Activated CD4-positive, alpha-beta T cell treated with anti-CD3 and anti-CD28 coated beads for 48 hours (primary cell): ENCODE results near the gene PARD6G.
A peak's percentile ranks its signal among the peaks of the same experiment; 100 is the strongest.
"Not testable (repeated sequence)": the region's sequence is repeated elsewhere in the genome, so short reads cannot be mapped to it uniquely, and the experiment has no call there.

ENCODE experiments used
- DNase-seq: peaks from one replicate; pipeline ENCODE4 v3.0.0-alpha.2; 2020

The PARD6G gene

GRCh38 chr18:80168346-80168745, 79.0 kb downstream of the PARD6G start:
- DNase-seq = no peak

GRCh38 chr18:80167931-80168330, 79.4 kb downstream of the PARD6G start:
- DNase-seq = no peak

- no peak for DNase-seq
Observed at GRCh38 chr18:80167331-80167730, 80.0 kb downstream of the PARD6G start.

GRCh38 chr18:80166725-80167124, 80.6 kb downstream of the PARD6G start:
- no peak for DNase-seq

- DNase-seq = no peak
Observed at GRCh38 chr18:80166240-80166639, 81.1 kb downstream of the PARD6G start.

DNA sequence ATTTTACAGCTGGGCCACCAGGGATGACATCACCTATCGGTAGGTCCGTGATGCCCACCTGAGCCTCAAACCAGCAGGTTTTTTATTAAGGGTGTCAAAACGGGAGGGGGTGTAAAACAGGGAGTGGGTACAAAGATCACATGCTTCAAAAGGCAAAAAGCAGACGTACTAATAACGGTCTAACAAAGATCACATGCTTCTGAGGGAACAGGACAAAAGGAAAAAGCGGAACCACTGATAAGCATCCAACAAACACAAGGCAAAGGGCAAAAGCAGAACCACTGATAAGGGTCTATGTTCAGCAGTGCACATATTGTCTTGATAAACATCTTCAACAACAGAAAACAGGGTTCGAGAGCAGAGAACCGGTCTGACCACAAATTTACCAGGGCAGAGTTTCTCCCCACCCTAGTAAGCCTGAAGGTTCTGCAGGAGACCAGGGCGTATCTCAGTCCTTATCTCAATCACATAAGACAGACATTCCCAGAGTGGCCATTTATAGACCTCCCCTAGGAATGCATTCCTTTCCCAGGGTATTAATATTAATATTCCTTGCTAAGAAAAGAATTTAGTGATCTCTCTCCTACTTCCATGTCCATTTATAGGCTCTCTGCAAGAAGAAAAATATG, 82.5 kb downstream of the PARD6G start:
- not testable (repeated sequence) for DNase-seq

DNA sequence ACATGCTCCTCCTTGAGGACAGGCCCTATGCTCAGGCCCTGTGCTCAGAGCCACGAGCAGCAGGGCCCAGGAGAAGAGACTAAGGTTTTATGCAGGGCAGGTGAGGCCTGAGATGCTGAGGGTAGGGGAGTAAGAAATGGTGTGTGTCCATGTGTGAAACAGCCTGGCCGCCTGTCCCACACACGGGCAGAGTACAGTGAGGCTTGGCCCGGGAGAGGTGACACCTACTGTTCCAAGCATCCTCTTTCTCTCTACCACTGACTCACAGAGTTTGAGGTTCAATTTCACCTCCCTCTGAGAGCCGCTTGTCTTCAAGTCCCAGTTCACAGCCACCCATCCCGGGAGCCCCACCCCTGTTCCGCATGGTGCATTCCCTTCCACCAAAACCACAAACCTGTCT, 84.1 kb downstream of the PARD6G start:
- no peak for DNase-seq

DNA sequence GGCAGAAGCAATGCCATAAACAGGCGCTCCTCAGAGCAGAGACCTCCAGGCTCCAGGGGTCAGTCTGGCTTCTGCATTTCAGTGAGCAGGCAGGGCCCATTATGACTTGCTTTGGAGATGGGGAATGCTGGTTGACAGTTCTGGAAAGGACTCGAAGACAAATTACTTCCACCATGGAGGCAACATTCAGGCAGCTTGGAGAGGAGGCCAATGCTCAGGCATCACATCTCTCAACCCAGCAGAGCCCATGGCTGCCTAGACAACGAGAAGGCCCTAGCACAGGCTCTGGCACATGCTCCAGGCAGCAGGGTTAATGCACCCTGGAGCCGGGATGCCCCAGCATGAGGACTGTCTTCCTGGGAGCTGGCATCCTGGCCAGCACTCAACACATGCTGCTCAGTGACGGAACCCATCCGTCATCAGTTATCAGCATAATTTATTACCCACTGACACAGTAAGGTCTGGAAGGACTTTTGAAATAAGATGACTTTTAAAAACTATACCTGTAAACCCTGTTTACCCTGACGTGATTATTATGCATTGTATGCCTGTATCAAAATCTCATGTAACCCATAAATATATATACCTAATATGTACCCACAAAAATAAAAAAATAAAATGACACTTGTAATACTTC, 85.4 kb downstream of the PARD6G start:
- no peak for DNase-seq

GRCh38 chr18:80159713-80160636, 87.3 kb downstream of the PARD6G start:
- DNase-seq = peak; percentile 64

GRCh38 chr18:80158365-80158764, 88.9 kb downstream of the PARD6G start:
- DNase-seq = no peak

DNA sequence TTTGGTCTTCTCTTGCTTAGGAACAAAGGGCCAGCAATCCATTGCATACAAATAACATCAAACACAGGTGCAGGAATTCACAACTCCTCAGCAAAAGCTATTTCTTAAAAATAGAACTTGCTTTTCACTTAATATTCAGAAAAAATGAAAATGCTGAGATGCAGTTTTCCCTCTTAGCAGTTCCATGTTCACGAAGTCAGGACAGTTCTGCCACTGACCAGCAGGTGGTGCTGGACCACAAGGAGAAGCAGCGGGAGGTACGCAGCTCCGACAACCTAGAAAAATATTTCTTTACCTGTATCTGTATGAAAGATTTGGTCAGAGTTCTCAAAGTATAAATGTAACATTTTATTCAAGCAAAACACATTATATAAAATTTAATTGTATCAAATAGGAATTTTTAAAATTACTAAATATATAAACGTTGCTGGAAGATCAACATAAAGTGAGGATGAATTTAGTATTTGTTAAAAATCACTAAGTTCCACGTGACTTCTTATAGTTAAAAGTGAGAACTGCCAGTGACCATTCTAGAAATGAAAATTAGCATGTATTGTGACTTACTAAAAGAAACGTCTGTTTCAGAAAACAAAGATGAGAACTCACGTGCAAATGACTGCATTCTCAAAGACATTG, 89.5 kb downstream of the PARD6G start:
- DNase-seq = peak; percentile 86

GRCh38 chr18:80154293-80154692, 93.0 kb downstream of the PARD6G start:
- DNase-seq = peak; percentile 65

DNA sequence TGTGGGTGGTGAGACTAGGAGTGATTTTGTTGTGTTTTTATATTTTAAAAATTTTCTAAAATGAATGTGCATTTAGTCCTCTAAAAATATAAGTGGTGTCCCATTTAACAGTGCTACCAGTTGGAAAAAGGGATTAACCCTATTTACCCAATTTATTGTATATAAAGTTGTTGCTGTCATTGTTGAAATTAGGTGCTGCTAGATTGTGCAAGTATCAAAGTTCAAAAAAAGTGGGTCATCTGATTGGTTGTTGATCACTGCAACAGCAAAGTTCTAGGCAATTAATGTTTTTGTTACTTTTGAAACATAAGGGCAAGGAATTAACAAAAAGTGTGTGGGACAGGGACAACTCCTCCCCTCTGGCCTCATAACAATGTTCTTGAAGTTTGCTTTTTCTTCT, 97.6 kb downstream of the PARD6G start:
- no peak for DNase-seq

- no peak for DNase-seq
Observed at GRCh38 chr18:80148326-80149199, 98.8 kb downstream of the PARD6G start.

- peak; percentile 85 for DNase-seq
Observed at GRCh38 chr18:80147418-80148325, 99.6 kb downstream of the PARD6G start.

- no peak for DNase-seq
Observed at GRCh38 chr18:80147037-80147417, 100.3 kb downstream of the PARD6G start.

GRCh38 chr18:80145196-80145804, 102.0 kb downstream of the PARD6G start:
- DNase-seq = no peak

GRCh38 chr18:80143881-80144280, 103.4 kb downstream of the PARD6G start:
- no peak for DNase-seq

GRCh38 chr18:80140455-80140985, 106.8 kb downstream of the PARD6G start:
- DNase-seq = no peak

GRCh38 chr18:80137976-80138375, 109.3 kb downstream of the PARD6G start:
- no peak for DNase-seq
